HG03457 (cell line): ENCODE measurements around the gene DNAH7.
"Not testable (repeated sequence)": the region's sequence is repeated elsewhere in the genome, so short reads cannot be mapped to it uniquely, and the experiment has no call there.

Experiments
- ATAC-seq: cut with Tn5 transposase; IDR thresholded peaks from one replicate; pipeline ENCODE4 v1.9.1; 2021; ENCODE audit warnings: moderate number of reproducible peaks; ENCODE audit not compliant: unreplicated experiment

DNAH7 gene

GRCh38 chr2:195984923-195985726, 83.5 kb downstream of the DNAH7 start:
- no peak for ATAC-seq

- no peak for ATAC-seq
Measured at GRCh38 chr2:195967336-195967735, 101.3 kb downstream of the DNAH7 start.

GRCh38 chr2:195961873-195962272, 106.8 kb downstream of the DNAH7 start:
- ATAC-seq: peak; percentile 85

GRCh38 chr2:195959341-195959740, 109.3 kb downstream of the DNAH7 start:
- no peak for ATAC-seq

- ATAC-seq: no peak
Measured at GRCh38 chr2:195956725-195957124, 111.9 kb downstream of the DNAH7 start.

- no peak for ATAC-seq
Measured at GRCh38 chr2:195945056-195945455, 123.6 kb downstream of the DNAH7 start.

GRCh38 chr2:195937176-195937575, 131.5 kb downstream of the DNAH7 start:
- ATAC-seq: no peak

GRCh38 chr2:195934484-195934883, 134.2 kb downstream of the DNAH7 start:
- ATAC-seq: no peak

GRCh38 chr2:195929531-195929930, 139.1 kb downstream of the DNAH7 start:
- ATAC-seq: no peak

- no peak for ATAC-seq
Measured at GRCh38 chr2:195925120-195925519, 143.5 kb downstream of the DNAH7 start.

- no peak for ATAC-seq
Measured at GRCh38 chr2:195923889-195924288, 144.7 kb downstream of the DNAH7 start.

- ATAC-seq: not testable (repeated sequence)
Measured at GRCh38 chr2:195917021-195917600, 151.5 kb downstream of the DNAH7 start.

GRCh38 chr2:195912079-195912478, 156.6 kb downstream of the DNAH7 start:
- no peak for ATAC-seq

GRCh38 chr2:195910570-195910969, 158.1 kb downstream of the DNAH7 start:
- no peak for ATAC-seq

- no peak for ATAC-seq
Measured at GRCh38 chr2:195909926-195910325, 158.7 kb downstream of the DNAH7 start.

- ATAC-seq: no peak
Measured at GRCh38 chr2:195907474-195907873, 161.2 kb downstream of the DNAH7 start.

- no peak for ATAC-seq
Measured at GRCh38 chr2:195903956-195904355, 164.7 kb downstream of the DNAH7 start.

- no peak for ATAC-seq
Measured at GRCh38 chr2:195902857-195903256, 165.8 kb downstream of the DNAH7 start.

GRCh38 chr2:195899226-195899625, 169.4 kb downstream of the DNAH7 start:
- no peak for ATAC-seq

GRCh38 chr2:195898505-195899191, 170.0 kb downstream of the DNAH7 start:
- ATAC-seq: no peak

GRCh38 chr2:195891081-195891480, 177.6 kb downstream of the DNAH7 start:
- no peak for ATAC-seq

GRCh38 chr2:195879153-195879552, 189.5 kb downstream of the DNAH7 start:
- no peak for ATAC-seq
